ENCODE results near the gene PIGN. TPM values are rescaled to one million over a fixed set of nuclear protein-coding genes. Genes with fewer than 3 reads are reported as not detected.

PIGN gene
- total RNA-seq, 1 experiment from 2014 or later = 30.9 TPM

- H2BK15ac ChIP-seq (ENCODE audit: low read depth, low read length) = no peak overlapping the region
- Mint-ChIP-seq H3K9me3 (peaks cover 0 to 2% of the 10 kb centered on the region in 2 experiments; a peak in 1 of 5 replicates), H3K4me1 (peaks cover 7% of the 10 kb centered on the region in 2 experiments), H3K27ac (no peak overlapping the region), H3K27me3 (ENCODE audit: low read depth) (no peaks in the 10 kb centered on the region), H3K4me3 (no peak overlapping the region), H3K36me3 (ENCODE audit: insufficient read depth in 1 of 3, low read depth in 3 of 3) (peaks cover 22 to 28% (median 24%) of the 10 kb centered on the region in 3 experiments)
- no peak overlapping the region for H2AFZ ChIP-seq (ENCODE audit: low read length)
- no peaks in the 10 kb centered on the region for H3K4me1 ChIP-seq (ENCODE audit: insufficient read depth, low read length)
- H2BK12ac ChIP-seq (ENCODE audit: insufficient read length, low read depth, low read length) = no peak overlapping the region
- H2BK5ac ChIP-seq (ENCODE audit: insufficient read length, low read length) = no peak overlapping the region
- no peak overlapping the region for H4K91ac ChIP-seq (ENCODE audit: insufficient read length, low read depth, low read length)
- H3K9me3 ChIP-seq (ENCODE audit: control insufficient read depth, low read depth, low read length) = no peaks in the 10 kb centered on the region
- no peak for DNase-seq
- no peak overlapping the region for H2BK120ac ChIP-seq (ENCODE audit: low read depth, low read length, poor library complexity, severe bottlenecking)
- H3K4ac ChIP-seq (ENCODE audit: low read depth, low read length) = no peak overlapping the region
- H3T11ph ChIP-seq (ENCODE audit: low read length) = no peak overlapping the region
- no peak overlapping the region for H3K27ac ChIP-seq (ENCODE audit: insufficient read length, low read depth, low read length)
- TF ChIP-seq CTCF (conservative IDR thresholded peaks at IDR 0.05) = no peak
- no peak overlapping the region for H3K56ac ChIP-seq (ENCODE audit: insufficient read length, low read depth, low read length)
- no peaks in the 10 kb centered on the region for H3K27me3 ChIP-seq (ENCODE audit: insufficient read depth, low read length)
- no peaks in the 10 kb centered on the region for H3K79me2 ChIP-seq (ENCODE audit: insufficient read depth, low read length)
- no peaks in the 10 kb centered on the region for H3K23me2 ChIP-seq (ENCODE audit: insufficient read length, low read depth, low read length, poor library complexity, severe bottlenecking)
- H3K23ac ChIP-seq (ENCODE audit: insufficient read length, low read depth, low read length) = no peak overlapping the region
- H3K18ac ChIP-seq (ENCODE audit: insufficient read length, low read depth, low read length) = no peak overlapping the region
- no peaks in the 10 kb centered on the region for H3K79me1 ChIP-seq (ENCODE audit: insufficient read depth, low read depth, low read length, poor library complexity, severe bottlenecking)
- H3K9ac ChIP-seq (ENCODE audit: extremely low read depth, insufficient read length, low read length) = no peak overlapping the region
- H2BK20ac ChIP-seq (ENCODE audit: low read depth, low read length, poor library complexity, severe bottlenecking) = no peak overlapping the region
- no peak overlapping the region for H4K8ac ChIP-seq (replicated peaks; ENCODE audit: insufficient read length, low read depth, low read length)
- no peak overlapping the region for H3K14ac ChIP-seq (ENCODE audit: insufficient read depth, low read length)
- H4K20me1 ChIP-seq (ENCODE audit: control insufficient read depth, insufficient read depth, insufficient read length) = no peaks in the 10 kb centered on the region
- H2AK5ac ChIP-seq (ENCODE audit: insufficient read length, low read length) = no peak overlapping the region
- no peak overlapping the region for H4K5ac ChIP-seq (ENCODE audit: insufficient read length, low read depth, low read length)
- WGBS (ENCODE audit: extremely low coverage, insufficient read length, low lambda C conversion rate) = no CpG with 5 or more reads among the region's 1 CpG
- no peak overlapping the region for H3K4me2 ChIP-seq (ENCODE audit: insufficient read depth, insufficient read length, low read length)
Observed at GRCh38 chr18:62102221-62102620, 84.6 kb downstream of the PIGN start.

All from H9 (cell line).